Keratinocyte (primary cell): Measurements from ENCODE around the gene SCAF8. TPM values are rescaled to one million over a fixed set of nuclear protein-coding genes. Genes with fewer than 3 reads are reported as not detected.

ENCODE experiments used
- DNase-seq: peaks from one replicate; pipeline ENCODE4 v3.0.0-alpha.2; 2011; ENCODE audit warnings: low read depth, missing footprints, low spot score
- FAIRE-seq: peaks from 2 replicates; lab custom pipeline; 2011; peaks lifted over from hg19 to GRCh38; lab: Jason Lieb, UNC
- H2AFZ ChIP-seq: 2 replicates; pipeline ENCODE4 v1.6.0; 2012; ENCODE audit warnings: low read length, control low read depth, inconsistent platforms; ENCODE audit not compliant: control insufficient read depth
- H3K27ac ChIP-seq: 2 replicates; pipeline ENCODE4 v1.5.1; 2011; ENCODE audit warnings: low read length; ENCODE audit not compliant: control insufficient read depth, insufficient read depth
- H3K27me3 ChIP-seq: 3 replicates; pipeline ENCODE4 v1.6.0; 2011; ENCODE audit warnings: low read length; ENCODE audit not compliant: control insufficient read depth, insufficient read depth; ENCODE audit errors: extremely low read depth
- H3K36me3 ChIP-seq, 2 experiments: 2 replicates in 1 of 2; 3 replicates in 1 of 2; pipeline ENCODE4 v1.5.1; 2011; ENCODE audit warnings: low read length in 2 of 2, mild to moderate bottlenecking in 1 of 2; ENCODE audit not compliant: control insufficient read depth in 2 of 2, insufficient read depth in 2 of 2; ENCODE audit errors: extremely low read depth in 1 of 2
- H3K4me1 ChIP-seq: 3 replicates; pipeline ENCODE4 v1.5.1; 2011; ENCODE audit warnings: low read length; ENCODE audit not compliant: control insufficient read depth, insufficient read depth; ENCODE audit errors: extremely low read depth
- H3K4me2 ChIP-seq: 3 replicates; pipeline ENCODE4 v1.6.0; 2011; ENCODE audit warnings: low read depth, low read length; ENCODE audit not compliant: control insufficient read depth, insufficient read depth; ENCODE audit errors: extremely low read depth
- H3K4me3 ChIP-seq, 3 experiments: fragments of 200-600 bp in 1 of 3; sonication (generic) in 1 of 3; 2 replicates in 2 of 3; 3 replicates in 1 of 3; pipeline ENCODE4 v1.5.1; 2011 to 2016; ENCODE audit warnings: low read length in 3 of 3, mild to moderate bottlenecking in 3 of 3, control low read depth in 2 of 3, inconsistent platforms in 1 of 3, low read depth in 1 of 3, mixed read lengths in 1 of 3, mixed run types in 1 of 3, moderate library complexity in 1 of 3; ENCODE audit not compliant: control insufficient read depth in 2 of 3, insufficient read depth in 2 of 3; ENCODE audit errors: extremely low read depth in 1 of 3
- H3K79me2 ChIP-seq: 2 replicates; pipeline ENCODE4 v1.6.0; 2012; ENCODE audit warnings: low read length; ENCODE audit not compliant: control insufficient read depth, insufficient read depth
- H3K9ac ChIP-seq: 3 replicates; pipeline ENCODE4 v1.6.0; 2011; ENCODE audit warnings: low read length; ENCODE audit not compliant: control insufficient read depth, insufficient read depth; ENCODE audit errors: extremely low read depth
- H3K9me1 ChIP-seq: 3 replicates; pipeline ENCODE4 v1.6.0; 2011; ENCODE audit warnings: low read length; ENCODE audit not compliant: control insufficient read depth, insufficient read depth; ENCODE audit errors: extremely low read depth
- H3K9me3 ChIP-seq: 2 replicates; pipeline ENCODE4 v1.5.1; 2012; ENCODE audit warnings: low read depth, low read length; ENCODE audit not compliant: control insufficient read depth
- H4K20me1 ChIP-seq: 3 replicates; pipeline ENCODE4 v1.6.0; 2011; ENCODE audit warnings: low read length; ENCODE audit not compliant: control insufficient read depth, insufficient read depth; ENCODE audit errors: extremely low read depth
- CTCF ChIP-seq, 3 experiments: IDR thresholded peaks in 1 of 3; conservative IDR thresholded peaks in 1 of 3; optimal IDR thresholded peaks in 1 of 3; 2 replicates in 2 of 3; 3 replicates in 1 of 3; pipeline versions ENCODE3 to v1.5.1; 2011; ENCODE audit warnings: low read length in 3 of 3, mild to moderate bottlenecking in 3 of 3, moderate library complexity in 2 of 3, control low read depth in 1 of 3, inconsistent platforms in 1 of 3; ENCODE audit not compliant: insufficient read depth in 2 of 3; ENCODE audit errors: extremely low read depth in 1 of 3
- EZH2 ChIP-seq: IDR thresholded peaks from one replicate; pipeline ENCODE4 v1.6.1; 2012; ENCODE audit warnings: inconsistent platforms, mild to moderate bottlenecking, low read length, moderate library complexity
- dilution Hi-C: fragments of 300-500 bp; cut with MboI; formaldehyde crosslinking; loops from one replicate; pipeline ENCODE4 v1.7.0; 2020; ENCODE audit warnings: low sequenced_read_pairs; ENCODE audit not compliant: extremely low pct_ligation_motif_present
- polyA plus RNA-seq, 5 experiments: library from polyadenylated mRNA; depleted of rRNA in 3 of 5; stranded (reverse) in 3 of 5; stranded (forward) in 1 of 5; unstranded in 1 of 5; fragments of >200 nt; gene quantifications; 1 replicate in 1 of 5; 2 replicates in 3 of 5; 3 replicates in 1 of 5; pipeline versions ENCODE4 v1.2.1 to v1.2.3, GENCODE V29; 2011 to 2012; ENCODE audit warnings: missing spikeins in 2 of 5, low read depth in 1 of 5, low replicate concordance in 1 of 5

The SCAF8 gene
- polyA plus RNA-seq, 1 donor (not counting 4 experiments of a cell fraction or from before 2014, with no cell fraction given), result 19.1 TPM

DNA sequence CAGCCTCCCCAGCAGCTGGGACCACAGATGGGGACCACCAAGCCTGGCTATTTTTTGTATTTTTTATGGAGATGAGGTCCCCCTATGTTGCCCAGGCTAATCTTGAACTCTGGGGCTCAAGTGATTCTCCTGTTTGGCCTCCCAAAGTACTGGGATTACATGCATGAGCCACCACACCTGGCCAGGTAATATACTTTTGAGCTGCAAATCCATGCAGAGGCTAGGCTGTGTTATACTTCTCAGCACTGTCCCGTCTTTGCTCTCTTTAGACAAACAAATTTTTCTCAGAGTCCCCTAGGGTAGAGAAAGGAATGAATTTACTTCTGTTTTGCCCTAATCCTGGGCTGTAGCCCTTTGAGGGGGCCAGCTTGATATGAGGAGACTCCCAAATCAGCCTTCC, 13.4 kb upstream of the SCAF8 start:
- Histone ChIP-seq H3K9me1 (no peaks in the 10 kb centered on the region), H2AFZ (no peak overlapping the region), H3K27ac (no peak overlapping the region), H3K36me3 (no peaks in the 10 kb centered on the region), H3K27me3 (peaks cover 12% of the 10 kb centered on the region), H3K4me3 (no peak overlapping the region), H3K9me3 (peaks cover 21% of the 10 kb centered on the region), H3K79me2 (no peaks in the 10 kb centered on the region), H3K9ac (no peak overlapping the region), H3K4me2 (no peak overlapping the region), H3K4me1 (peaks cover 5% of the 10 kb centered on the region), H4K20me1 (no peaks in the 10 kb centered on the region)
- no peak for DNase-seq
- no peak for TF ChIP-seq CTCF (optimal IDR thresholded peaks at IDR 0.05 in 1 of 3, IDR thresholded peaks at IDR 0.05 in 1 of 3, conservative IDR thresholded peaks at IDR 0.05 in 1 of 3; ENCODE audit: extremely low read depth in 1 of 3, insufficient read depth in 2 of 3, low read length in 3 of 3)
- no peak for TF ChIP-seq EZH2
- dilution Hi-C loops, result no loop called here
- FAIRE-seq, result no peak

DNA sequence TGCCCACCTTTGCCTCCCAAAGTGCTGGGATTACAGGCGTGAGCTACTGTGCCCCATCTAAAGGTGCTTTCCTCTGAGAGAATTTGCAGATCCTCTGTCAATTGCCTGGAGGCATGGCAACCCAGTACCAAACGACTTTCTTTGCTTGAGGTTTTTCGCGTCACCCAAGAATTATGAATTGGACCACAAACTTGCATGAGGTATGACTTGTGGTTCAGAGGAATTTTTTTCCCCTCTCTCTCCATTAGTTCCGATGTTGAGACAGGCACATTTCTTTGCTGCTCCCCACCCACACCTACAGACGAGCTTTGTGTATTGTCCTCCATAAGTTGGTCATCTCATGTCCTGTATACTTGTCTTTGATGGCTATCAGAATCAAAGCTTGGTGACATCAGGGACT, 11.8 kb upstream of the SCAF8 start:
- H2AFZ ChIP-seq, result peak overlapping the region; percentile 37
- H3K9ac ChIP-seq, result no peak overlapping the region
- H3K79me2 ChIP-seq, result no peaks in the 10 kb centered on the region
- H3K4me1 ChIP-seq, result peaks cover 5% of the 10 kb centered on the region
- DNase-seq (peak; percentile 72), FAIRE-seq (peak; percentile 97)
- no peaks in the 10 kb centered on the region for H3K36me3 ChIP-seq
- H3K4me3 ChIP-seq, result no peak overlapping the region
- peaks cover 21% of the 10 kb centered on the region for H3K9me3 ChIP-seq
- dilution Hi-C loops, result no loop called here
- H3K27ac ChIP-seq, result no peak overlapping the region
- H3K4me2 ChIP-seq, result peak overlapping the region; percentile 58
- peaks cover 12% of the 10 kb centered on the region for H3K27me3 ChIP-seq
- TF ChIP-seq CTCF (optimal IDR thresholded peaks at IDR 0.05 in 1 of 3, IDR thresholded peaks at IDR 0.05 in 1 of 3, conservative IDR thresholded peaks at IDR 0.05 in 1 of 3; ENCODE audit: extremely low read depth in 1 of 3, insufficient read depth in 2 of 3, low read length in 3 of 3), result no peak
- no peak for TF ChIP-seq EZH2
- H3K9me1 ChIP-seq, result no peaks in the 10 kb centered on the region
- no peaks in the 10 kb centered on the region for H4K20me1 ChIP-seq
